HCT116 (cell line): ENCODE measurements around the gene DHCR7.

ENCODE experiments used
- CTCF ChIP-seq, 3 experiments: fragments of 200-600 bp in 1 of 3; sonication (generic) in 1 of 3; IDR thresholded peaks in 2 of 3; conservative IDR thresholded peaks in 1 of 3; 2 replicates each; pipeline ENCODE4 v1.5.1; 2012 to 2017; ENCODE audit warnings: low read depth in 2 of 3, low read length in 2 of 3, antibody characterized with exemption in 1 of 3, borderline replicate concordance in 1 of 3, control low read depth in 1 of 3, mild to moderate bottlenecking in 1 of 3, mixed read lengths in 1 of 3, mixed run types in 1 of 3, moderate library complexity in 1 of 3; ENCODE audit not compliant: insufficient read depth in 1 of 3
- EGR1 ChIP-seq: IDR thresholded peaks from 2 replicates; pipeline ENCODE4 v1.6.1; 2012; ENCODE audit warnings: low read depth
- EZH2 ChIP-seq: fragments of 200-600 bp; sonication (generic); IDR thresholded peaks from 2 replicates; pipeline ENCODE4 v1.6.1; 2017; ENCODE audit warnings: antibody characterized with exemption, mixed run types
- MAX ChIP-seq: IDR thresholded peaks from 2 replicates; pipeline ENCODE4 v1.6.1; 2012
- POLR2A ChIP-seq: IDR thresholded peaks from 2 replicates; pipeline ENCODE4 v1.7.0; 2011; ENCODE audit warnings: borderline replicate concordance; ENCODE audit not compliant: insufficient read depth, insufficient read length; ENCODE audit errors: extremely low read depth
- POLR2AphosphoS5 ChIP-seq: IDR thresholded peaks from 2 replicates; pipeline ENCODE4 v1.6.1; 2011; ENCODE audit warnings: mild to moderate bottlenecking, low read depth, low read length, moderate library complexity
- RAD21 ChIP-seq: IDR thresholded peaks from 2 replicates; pipeline ENCODE4 v1.6.1; 2012; ENCODE audit warnings: low read depth, mild to moderate bottlenecking
- REST ChIP-seq: IDR thresholded peaks from 2 replicates; pipeline ENCODE4 v1.6.1; 2012; ENCODE audit warnings: low read depth
- SP1 ChIP-seq: IDR thresholded peaks from 2 replicates; pipeline ENCODE4 v1.6.1; 2012; ENCODE audit warnings: low read depth
- TCF7L2 ChIP-seq: IDR thresholded peaks from 2 replicates; pipeline ENCODE4 v1.7.0; 2011; ENCODE audit warnings: borderline replicate concordance, inconsistent platforms; ENCODE audit not compliant: insufficient read depth, insufficient read length; ENCODE audit errors: extremely low read depth
- ZNF274 ChIP-seq: fragments of 200-500 bp; sonication (Bioruptor generic); IDR thresholded peaks from 2 replicates; pipeline ENCODE4 v1.6.1; 2014; ENCODE audit warnings: mild to moderate bottlenecking, low read depth, low read length, inconsistent platforms

GRCh38 chr11:71441251-71441650 is 6.9 kb downstream of the DHCR7 start:
- TF ChIP-seq CTCF (IDR thresholded peaks at IDR 0.05 in 2 of 3, conservative IDR thresholded peaks at IDR 0.05 in 1 of 3; ENCODE audit: borderline replicate concordance in 1 of 3, insufficient read depth in 1 of 3, low read depth in 2 of 3, low read length in 2 of 3) (no peak), POLR2AphosphoS5 (no peak), SP1 (no peak), EGR1 (no peak), REST (no peak), ZNF274 (no peak), TCF7L2 (no peak), MAX (no peak), EZH2 (no peak), POLR2A (no peak), RAD21 (no peak)
